ENCODE data around the gene PPP2R3A. TPM values are rescaled to one million over a fixed set of nuclear protein-coding genes. Genes with fewer than 3 reads are reported as not detected.

PPP2R3A gene
- total and polyA plus RNA-seq, 2 donors (not counting 3 experiments of a cell fraction or from before 2014, with no cell fraction given): 3.3 to 14.6 TPM

- FAIRE-seq (no peak), DNase-seq (ENCODE audit: low read depth, low spot score) (no peak)
- Histone ChIP-seq H3K27ac (ENCODE audit: insufficient read depth, low read depth, low read length) (no peak overlapping the region), H3K4me1 (ENCODE audit: control insufficient read depth, extremely low read depth, insufficient read depth, low read length) (peaks cover 2% of the 10 kb centered on the region), H2AFZ (ENCODE audit: low read depth, low read length) (no peak overlapping the region), H3K36me3 (ENCODE audit: control insufficient read depth in 2 of 2, extremely low read depth in 1 of 2, insufficient read depth in 2 of 2, low read length in 2 of 2) (no peaks in the 10 kb centered on the region), H3K9me1 (replicated peaks; ENCODE audit: control insufficient read depth, extremely low read depth, insufficient read depth, low read length) (no peaks in the 10 kb centered on the region), H3K4me2 (ENCODE audit: insufficient read depth, low read length) (no peak overlapping the region), H3K79me2 (ENCODE audit: control insufficient read depth, insufficient read depth, low read length) (no peaks in the 10 kb centered on the region), H3K27me3 (ENCODE audit: control insufficient read depth in 2 of 2, insufficient read depth in 2 of 2, low read length in 2 of 2) (no peaks in the 10 kb centered on the region), H3K4me3 (replicated peaks in 1 of 3; ENCODE audit: insufficient read depth in 1 of 3, low read depth in 1 of 3, low read length in 3 of 3) (no peak overlapping the region), H3K9me3 (replicated peaks; ENCODE audit: control insufficient read depth, insufficient read depth, low read length) (no peaks in the 10 kb centered on the region), H4K20me1 (replicated peaks; ENCODE audit: control insufficient read depth, extremely low read depth, insufficient read depth, low read length) (no peaks in the 10 kb centered on the region), H3K9ac (replicated peaks; ENCODE audit: extremely low read depth, insufficient read depth, low read length) (no peak overlapping the region)
- TF ChIP-seq GATA2 (IDR thresholded peaks at IDR 0.05; ENCODE audit: insufficient read depth, insufficient read length, low read depth, low read length) (no peak), POLR2AphosphoS5 (IDR thresholded peaks at IDR 0.05; ENCODE audit: insufficient read depth, low read depth, low read length) (no peak), POLR2A (IDR thresholded peaks at IDR 0.05; ENCODE audit: low read depth, low read length) (no peak), MAX (IDR thresholded peaks at IDR 0.05; ENCODE audit: insufficient read depth, insufficient read length) (no peak), MYC (IDR thresholded peaks at IDR 0.05; ENCODE audit: low read depth, low read length) (no peak), CTCF (IDR thresholded peaks at IDR 0.05; ENCODE audit: extremely low read depth in 1 of 2, insufficient read depth in 1 of 2, low read depth in 1 of 2, low read length in 2 of 2) (no peak), FOS (IDR thresholded peaks at IDR 0.05; ENCODE audit: borderline replicate concordance, insufficient read depth, low read length) (no peak)
- dilution Hi-C loops (cut with MboI; ENCODE audit: extremely low pct_ligation_motif_present, low sequenced_read_pairs): no loop called here
- CTCF ChIA-PET: interaction anchor here (0.6 to 5.7 kb wide), 5 partner anchors 9 to 944 kb away, joined by 3 to 62 read pairs (median 3); partner anchors contain the start of gene STAG1
- no TSS peak for BruUV-seq (replicated peaks)
- intact Hi-C loops (cut with micrococcal nuclease): loop anchor here (10.0 kb wide), 1 partner anchor 475 kb away; no protein-coding TSS in a partner anchor
- POLR2A ChIA-PET: interaction anchor here (1.1 kb wide), 1 partner anchor 682 kb away, joined by 3 read pairs; the partner anchor contains the start of gene STAG1
Measured at GRCh38 chr3:136069933-136070332, 104.4 kb downstream of the PPP2R3A start.

Data from endothelial cell of umbilical vein (primary cell).